GM19035 (cell line): ENCODE data around the gene BORCS8.
"Not testable (repeated sequence)": the region's sequence is repeated elsewhere in the genome, so short reads cannot be mapped to it uniquely, and the experiment has no call there.

Source experiments
- ATAC-seq: cut with Tn5 transposase; IDR thresholded peaks from one replicate; pipeline ENCODE4 v1.9.1; 2021; ENCODE audit not compliant: unreplicated experiment

The BORCS8 gene

DNA sequence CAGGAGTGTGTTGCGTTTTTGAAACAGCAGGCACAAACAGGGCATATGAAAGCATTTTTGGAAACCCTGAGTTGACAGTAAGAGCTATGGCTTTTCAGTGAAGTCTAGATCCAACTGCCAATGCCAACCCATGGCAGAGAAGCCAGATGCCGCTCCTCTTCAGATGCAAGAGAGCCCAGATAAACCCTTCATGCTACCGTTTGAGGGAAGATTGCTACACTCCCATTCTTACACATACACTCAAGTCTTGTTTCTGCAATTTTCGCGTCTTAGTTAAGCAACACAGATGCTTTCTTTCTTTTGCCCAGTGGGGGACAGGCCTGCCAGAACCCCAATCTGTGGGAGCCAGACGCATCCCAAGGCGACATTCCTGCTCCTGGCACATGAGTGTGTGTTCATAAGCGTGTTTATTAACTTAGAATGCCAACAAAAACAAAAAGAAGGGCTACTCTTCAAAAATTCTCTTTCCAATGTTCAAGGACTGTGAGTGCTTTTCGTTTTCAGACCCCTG, 10.4 kb downstream of the BORCS8 start:
- no peak for ATAC-seq

- no peak for ATAC-seq
These were observed 12.2 kb downstream of the BORCS8 start for GRCh38 chr19:19179548-19180441.

- no peak for ATAC-seq
These were observed 15.0 kb downstream of the BORCS8 start for GRCh38 chr19:19176950-19177349.

- not testable (repeated sequence) for ATAC-seq
These were observed 18.7 kb downstream of the BORCS8 start for GRCh38 chr19:19173243-19173642.

- ATAC-seq, result no peak
These were observed 20.0 kb downstream of the BORCS8 start for GRCh38 chr19:19171821-19172532.

GRCh38 chr19:19170873-19171672, 20.9 kb downstream of the BORCS8 start:
- no peak for ATAC-seq

GRCh38 chr19:19170053-19170872, 21.7 kb downstream of the BORCS8 start, which contains the start of gene MEF2B:
Gene MEF2B, minus strand, starts transcription at chr19:19170263. Its CDS starts 19,528 bp downstream, at chr19:19150735.
- ATAC-seq, result peak; percentile 79

DNA sequence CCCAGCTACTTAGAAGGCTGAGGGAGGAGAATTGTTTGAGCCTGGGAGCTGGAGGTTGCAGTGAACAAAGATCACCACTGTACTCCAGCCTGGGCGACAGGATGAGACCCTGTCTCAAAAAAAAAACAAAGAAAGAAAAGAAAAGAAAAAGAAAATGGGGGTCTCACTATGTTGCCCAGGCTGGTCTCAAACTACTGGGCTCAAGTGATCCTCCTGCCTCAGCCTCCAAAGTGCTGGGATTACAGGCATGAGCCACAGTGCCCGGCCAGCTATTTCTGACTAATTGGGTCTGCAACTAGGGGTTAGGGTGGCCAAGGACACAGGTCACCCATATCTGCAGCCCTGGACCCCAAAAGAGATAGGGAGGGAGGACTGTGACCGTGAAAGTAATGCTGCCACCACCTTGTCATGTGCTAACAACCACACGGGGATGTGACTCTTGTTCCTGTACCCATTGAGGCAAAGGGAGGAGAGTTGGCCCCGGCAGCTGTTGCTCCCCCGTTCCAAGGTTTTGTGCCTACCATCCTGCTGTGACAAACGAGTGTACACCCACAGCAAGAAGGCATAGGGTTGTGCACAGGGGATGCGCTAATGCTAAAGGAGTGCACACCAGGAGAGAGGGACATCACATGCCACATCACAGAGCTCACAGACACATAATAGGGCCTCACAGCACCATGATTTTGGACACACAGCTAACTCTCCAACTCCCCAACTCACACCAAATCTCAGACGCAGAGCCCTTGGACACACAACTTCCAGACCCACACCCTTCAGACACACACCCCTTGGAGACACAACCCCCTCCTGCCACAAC, 22.5 kb downstream of the BORCS8 start:
- ATAC-seq, result no peak

- no peak for ATAC-seq
These were observed 24.3 kb downstream of the BORCS8 start for GRCh38 chr19:19167612-19168011.

DNA sequence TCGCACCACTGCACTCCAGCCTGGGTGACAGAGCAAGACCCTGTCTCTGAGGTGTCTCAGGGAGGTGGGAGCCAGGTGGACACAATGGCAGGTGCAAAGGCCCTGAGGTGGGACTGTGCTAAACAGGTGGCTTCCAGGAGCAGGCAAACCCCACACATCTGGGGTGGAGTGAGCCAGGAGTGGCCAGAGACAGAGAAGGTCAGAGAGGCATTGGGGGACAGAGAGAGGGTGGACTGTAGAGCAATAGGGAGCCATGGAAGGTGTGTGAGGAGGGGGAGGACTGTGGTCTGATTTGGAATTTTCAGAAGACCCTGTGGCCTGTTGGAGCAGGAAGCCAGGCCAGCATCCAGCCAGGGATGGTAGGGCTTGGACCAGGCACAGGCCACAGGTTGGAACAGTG, 26.6 kb downstream of the BORCS8 start:
- ATAC-seq, result no peak

DNA sequence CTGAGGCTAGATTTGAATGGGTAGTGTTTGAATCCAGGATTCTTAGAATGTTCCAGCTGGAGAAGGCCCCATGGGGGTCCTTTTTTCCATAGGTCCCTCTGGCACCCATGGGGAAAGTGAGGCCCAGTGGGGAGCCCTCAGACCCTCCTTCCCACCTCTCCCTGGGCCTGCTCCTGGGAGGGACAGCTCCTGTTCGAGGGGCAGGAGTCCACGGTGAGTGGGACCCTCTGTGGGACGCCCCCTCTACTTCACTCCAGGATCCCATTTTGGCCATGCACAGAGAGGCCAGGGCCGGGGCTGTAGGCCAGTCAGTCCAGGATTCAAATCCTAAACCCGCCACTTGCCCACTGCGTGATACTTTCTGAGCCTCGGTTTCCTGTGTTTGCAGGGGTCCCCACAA, 29.5 kb downstream of the BORCS8 start:
- ATAC-seq, result no peak

DNA sequence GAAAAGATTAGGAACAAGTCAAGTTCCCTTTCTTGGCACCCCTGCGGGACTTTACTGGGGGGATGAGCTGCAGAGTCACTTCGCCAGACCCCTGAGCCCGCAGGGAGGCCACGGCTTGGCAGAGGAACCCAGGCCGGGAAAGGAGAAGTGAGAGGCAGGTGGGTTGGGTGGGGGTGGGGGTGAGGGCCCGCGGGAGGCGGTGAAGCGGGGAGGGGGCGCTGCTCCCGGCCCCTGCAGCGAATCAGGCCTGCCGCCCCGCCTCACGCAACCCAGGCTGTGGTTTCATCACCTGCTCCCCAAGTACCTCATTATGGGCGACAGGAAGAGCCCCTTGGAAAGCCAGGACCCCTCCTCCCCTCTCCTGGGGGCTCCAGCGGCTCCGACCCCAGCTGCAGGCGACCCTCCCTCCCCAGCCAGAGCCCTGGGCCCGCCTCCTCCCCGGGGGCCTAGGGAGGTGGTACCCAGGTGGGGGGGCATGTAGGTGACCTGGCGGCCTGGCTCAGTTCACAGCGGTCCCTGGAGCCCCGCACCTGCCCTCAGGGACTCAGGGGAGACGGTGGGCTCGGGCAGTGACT, 31.4 kb downstream of the BORCS8 start:
- no peak for ATAC-seq

GRCh38 chr19:19159534-19159933, 32.4 kb downstream of the BORCS8 start:
- no peak for ATAC-seq

GRCh38 chr19:19157808-19158207, 34.1 kb downstream of the BORCS8 start:
- no peak for ATAC-seq

DNA sequence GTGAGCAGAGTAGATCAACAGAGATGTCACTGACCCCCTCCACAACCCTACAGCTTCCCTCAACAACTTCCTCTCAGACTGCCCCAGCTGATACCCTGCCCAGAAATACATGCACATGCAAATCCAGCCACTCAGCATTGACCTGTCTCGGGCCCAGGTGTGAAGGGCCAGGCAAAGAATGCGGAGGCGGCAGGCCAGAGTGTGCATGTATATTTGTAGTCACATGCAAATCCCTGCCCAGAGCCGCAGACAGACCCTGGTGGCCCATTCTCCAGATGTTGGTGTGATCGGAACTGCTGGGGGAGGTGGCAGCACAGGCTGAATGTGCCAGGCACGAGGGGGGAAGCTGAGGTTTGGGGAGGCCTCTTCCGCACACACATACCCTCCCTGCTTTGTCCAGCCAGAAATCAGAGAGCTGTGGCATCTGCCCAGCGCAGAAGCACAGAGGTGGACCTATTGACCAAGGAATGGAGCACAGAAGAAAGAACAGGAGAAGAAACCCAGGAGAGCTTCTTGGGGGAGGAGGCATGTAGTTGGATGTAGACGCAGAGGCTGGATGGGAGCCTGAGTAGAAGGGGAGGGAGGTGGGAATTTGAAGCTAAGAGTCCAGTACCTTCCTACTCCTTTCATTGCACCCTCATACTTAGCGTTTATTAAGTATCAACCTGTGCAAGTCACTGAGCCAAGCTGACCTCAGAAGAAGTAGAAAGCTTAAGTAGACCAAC, 36.3 kb downstream of the BORCS8 start:
- ATAC-seq, result peak; percentile 84

- ATAC-seq, result no peak
These were observed 37.0 kb downstream of the BORCS8 start for GRCh38 chr19:19154768-19155494.

- ATAC-seq, result no peak
These were observed 39.1 kb downstream of the BORCS8 start for GRCh38 chr19:19152668-19153384.
